Loucy (cell line): Measurements from ENCODE around the gene MAP3K20.

Source experiments
- CTCF ChIP-seq: fragments of 200-600 bp; sonication (generic); conservative IDR thresholded peaks from 2 replicates; pipeline ENCODE4 v1.5.1; 2014; ENCODE audit warnings: mild to moderate bottlenecking, antibody characterized with exemption, low read length
- EZH2phosphoT487 ChIP-seq: fragments of 200-600 bp; IDR thresholded peaks from 2 replicates; pipeline ENCODE4 v1.6.1; 2018; ENCODE audit warnings: antibody characterized with exemption, mild to moderate bottlenecking, moderate library complexity, borderline replicate concordance

GRCh38 chr2:173231042-173231441, 155.4 kb downstream of the MAP3K20 start:
- TF ChIP-seq CTCF (no peak), EZH2phosphoT487 (no peak)
